ENCODE results near the gene SLITRK5.
A peak's percentile ranks its signal among the peaks of the same experiment; 100 is the strongest.

The SLITRK5 gene, protein sequence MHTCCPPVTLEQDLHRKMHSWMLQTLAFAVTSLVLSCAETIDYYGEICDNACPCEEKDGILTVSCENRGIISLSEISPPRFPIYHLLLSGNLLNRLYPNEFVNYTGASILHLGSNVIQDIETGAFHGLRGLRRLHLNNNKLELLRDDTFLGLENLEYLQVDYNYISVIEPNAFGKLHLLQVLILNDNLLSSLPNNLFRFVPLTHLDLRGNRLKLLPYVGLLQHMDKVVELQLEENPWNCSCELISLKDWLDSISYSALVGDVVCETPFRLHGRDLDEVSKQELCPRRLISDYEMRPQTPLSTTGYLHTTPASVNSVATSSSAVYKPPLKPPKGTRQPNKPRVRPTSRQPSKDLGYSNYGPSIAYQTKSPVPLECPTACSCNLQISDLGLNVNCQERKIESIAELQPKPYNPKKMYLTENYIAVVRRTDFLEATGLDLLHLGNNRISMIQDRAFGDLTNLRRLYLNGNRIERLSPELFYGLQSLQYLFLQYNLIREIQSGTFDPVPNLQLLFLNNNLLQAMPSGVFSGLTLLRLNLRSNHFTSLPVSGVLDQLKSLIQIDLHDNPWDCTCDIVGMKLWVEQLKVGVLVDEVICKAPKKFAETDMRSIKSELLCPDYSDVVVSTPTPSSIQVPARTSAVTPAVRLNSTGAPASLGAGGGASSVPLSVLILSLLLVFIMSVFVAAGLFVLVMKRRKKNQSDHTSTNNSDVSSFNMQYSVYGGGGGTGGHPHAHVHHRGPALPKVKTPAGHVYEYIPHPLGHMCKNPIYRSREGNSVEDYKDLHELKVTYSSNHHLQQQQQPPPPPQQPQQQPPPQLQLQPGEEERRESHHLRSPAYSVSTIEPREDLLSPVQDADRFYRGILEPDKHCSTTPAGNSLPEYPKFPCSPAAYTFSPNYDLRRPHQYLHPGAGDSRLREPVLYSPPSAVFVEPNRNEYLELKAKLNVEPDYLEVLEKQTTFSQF

DNA sequence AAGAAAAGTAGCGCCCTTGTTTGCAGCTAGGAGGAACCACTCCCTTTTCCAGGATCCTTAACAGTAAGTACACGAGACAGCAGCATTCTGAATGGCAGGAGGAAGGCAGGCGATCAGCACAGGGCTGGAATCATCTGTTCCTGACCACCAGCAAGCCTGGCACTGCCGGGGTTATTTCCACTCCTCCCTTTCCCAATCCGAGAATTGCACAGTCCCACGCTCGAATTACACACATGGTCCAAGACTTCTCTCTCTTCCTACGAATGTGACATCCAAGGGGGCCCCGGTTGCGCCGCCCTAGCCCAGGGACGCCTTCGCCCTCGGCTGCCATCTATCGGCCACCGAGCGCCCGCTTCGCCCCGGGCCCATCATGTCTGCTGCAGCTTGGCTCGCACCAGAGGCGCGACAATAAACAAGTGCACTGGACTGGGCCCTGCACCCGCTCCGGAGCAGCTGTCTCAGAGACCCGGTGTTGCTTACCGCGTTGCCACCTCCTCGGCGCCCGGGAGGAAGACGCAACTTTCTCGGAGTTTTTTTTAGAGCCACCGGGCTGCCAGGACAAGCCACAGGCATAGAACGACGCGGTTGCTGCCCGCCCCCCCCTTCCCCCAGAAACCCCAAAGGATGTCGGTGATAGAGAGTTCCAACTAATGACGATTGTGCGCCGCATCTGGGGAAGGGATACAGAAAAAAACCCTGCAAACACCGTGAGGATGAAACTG lies at the start of gene SLITRK5:
Gene SLITRK5, plus strand, starts transcription at position 341 of the 722 bp plus-strand sequence. CDS start 4,018 bp downstream, outside the sequence.
- peak; percentile 76 for DNase-seq

DNA sequence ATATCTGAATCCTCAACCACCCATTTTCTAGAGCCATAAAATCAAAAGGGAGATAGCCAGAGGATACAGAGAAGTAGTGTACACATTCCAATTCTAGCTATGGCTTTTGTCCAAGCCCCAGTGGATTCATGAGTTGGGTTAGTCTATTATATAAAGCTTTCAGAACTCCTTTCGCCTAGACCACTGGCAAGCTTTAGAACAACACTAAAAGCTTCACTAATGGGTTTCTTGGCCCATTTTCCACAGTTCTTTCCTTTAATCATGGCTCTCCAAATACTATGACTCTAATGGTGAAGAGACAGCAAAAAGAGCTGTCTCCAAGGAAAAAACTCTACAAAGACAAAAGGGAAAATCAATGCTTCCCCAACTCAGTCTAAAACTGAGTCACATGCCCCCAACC lies 48.2 kb upstream of the SLITRK5 start:
- DNase-seq, result no peak

DNA sequence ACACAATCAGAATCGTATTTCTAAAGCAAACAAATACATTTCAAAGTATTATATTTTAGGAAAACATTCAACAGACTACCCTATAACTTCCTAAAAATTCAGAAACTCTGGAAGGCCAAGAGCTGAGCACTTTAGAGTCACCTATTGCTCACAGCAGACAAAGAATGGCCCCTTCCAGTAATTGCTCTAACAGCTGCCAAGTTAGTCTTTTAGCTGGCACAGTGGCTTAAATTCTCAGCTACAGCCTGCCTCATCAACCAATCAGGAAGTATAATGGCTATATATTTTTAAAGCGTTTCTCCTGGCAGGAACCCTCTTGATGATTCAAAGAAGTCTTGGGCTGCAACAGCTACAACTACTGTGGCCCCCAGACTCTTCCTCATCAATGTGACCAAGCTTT lies 14.9 kb upstream of the SLITRK5 start:
- no peak for DNase-seq

DNA sequence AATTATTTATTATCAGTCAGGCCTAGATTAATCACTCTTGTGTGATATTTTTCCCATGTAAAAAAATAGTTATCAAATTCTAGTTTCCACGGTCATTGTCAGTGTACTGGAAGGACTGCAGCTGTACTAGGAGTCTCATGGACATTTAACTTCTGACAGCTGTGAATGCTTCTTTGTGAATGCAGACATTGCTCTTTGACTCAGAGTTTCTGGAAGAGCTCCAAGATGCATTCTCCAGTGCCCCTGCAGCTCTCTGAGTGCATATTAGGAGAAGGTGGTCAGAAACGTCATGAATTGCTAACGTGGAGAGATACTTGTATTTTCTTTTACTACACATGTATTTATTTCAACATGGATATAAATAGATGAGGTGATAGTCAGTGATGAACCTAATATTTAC lies 9.7 kb upstream of the SLITRK5 start:
- no peak for DNase-seq

DNA sequence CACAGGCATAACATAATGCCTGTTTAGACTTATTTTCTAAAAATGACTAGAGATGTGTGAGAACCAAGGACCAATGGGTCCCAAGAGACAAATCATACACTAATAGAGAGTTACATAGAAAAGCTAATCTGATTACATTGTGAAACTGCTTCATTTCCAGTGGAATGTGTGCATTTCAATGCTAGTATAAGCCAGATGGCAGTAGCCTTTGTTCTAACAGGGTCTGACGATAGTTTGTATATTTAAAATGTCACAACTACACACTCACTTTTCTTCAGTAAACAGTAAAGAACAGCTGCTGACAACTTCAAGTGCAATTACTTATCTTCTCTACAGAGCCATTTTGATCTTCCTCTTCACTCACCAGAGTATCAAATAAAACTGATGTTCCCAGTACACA lies 4.3 kb upstream of the SLITRK5 start:
- DNase-seq, result no peak

DNA sequence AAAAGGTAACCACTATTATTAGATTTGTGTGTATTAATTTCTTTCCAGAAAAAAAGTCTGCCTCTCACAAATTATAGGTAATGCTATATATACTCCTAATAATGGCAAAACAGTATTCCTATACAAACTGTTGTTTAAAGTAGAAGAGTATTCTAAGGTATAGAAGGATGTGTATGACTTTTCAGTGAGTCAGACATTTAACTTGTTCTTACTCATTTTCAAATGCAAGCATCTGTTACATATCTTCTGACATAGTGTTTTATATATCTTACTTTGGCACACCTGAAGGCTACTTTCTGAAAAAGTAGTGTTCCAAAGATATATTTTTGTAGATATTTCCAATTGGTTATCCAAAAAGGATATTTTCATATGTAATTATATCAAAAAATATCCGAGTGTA lies 3.5 kb upstream of the SLITRK5 start:
- DNase-seq, result no peak

DNA sequence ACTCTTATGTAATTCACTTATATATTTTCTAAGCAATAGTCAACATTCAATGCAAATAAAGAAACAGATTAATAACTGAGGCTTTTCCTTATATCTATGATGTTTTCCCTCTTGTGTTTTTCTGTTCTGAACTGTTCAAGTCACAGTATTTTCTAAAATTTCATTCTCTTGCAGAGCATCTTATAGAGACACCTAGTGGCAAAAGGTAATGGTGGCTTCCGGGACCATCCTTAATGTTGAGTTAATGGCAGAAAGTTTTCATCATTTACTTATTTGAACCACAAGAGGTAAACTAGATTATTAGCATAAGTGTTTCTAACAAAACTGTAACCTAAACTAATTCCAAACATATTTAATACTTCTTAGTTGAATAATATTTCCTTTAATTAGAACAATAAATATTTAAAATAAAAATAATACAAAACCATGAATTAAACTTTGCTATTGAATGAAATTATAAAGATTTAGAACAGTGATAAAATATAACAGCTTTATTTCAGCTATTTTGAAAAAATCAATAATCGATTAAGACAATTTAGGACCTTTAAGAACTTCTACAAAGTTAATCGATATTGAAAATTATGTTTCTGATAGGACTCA lies 1.7 kb upstream of the SLITRK5 start:
- peak; percentile 24 for DNase-seq

DNA sequence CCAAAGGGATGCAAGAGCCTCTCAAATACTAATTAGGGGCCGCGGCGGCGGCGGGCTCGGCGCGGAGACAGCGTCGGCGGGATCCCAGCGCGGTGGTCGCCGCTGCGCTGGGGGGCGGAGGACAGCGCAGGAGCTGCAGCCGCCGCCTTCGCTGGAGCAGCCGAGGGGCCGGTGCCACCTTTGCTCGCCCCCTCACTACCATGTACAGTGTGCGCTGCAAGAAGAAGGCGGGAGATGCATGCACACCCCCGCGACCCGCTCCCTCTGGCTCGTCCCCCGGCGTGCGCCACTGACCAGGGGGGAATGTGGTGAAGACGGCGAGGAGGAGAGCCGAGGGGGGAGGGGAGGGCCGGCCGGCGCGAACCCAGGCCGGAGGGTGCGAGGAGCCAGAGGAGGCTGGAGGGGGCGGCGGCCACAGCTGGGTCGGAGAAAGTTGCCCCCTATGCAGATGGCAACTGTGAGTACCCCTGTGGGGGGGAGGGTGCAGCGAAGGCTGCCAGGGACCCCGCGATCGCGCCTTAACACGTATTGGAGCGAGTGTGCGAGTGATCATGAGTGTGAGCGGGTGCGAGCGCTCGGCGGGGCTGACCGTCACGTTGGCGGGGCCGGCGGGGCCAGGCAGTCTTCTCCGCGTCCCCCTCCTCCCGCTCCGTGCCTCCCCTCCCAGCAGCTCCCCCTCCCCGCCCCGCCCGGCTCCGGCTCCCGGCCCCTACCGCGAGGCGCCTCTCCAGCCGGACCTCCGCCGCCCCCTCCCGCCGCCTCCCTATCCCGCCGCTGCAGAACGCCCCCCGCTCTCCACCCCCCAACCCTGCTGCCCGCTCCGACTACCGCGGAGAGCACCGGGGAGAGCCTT lies 808 bp downstream of the SLITRK5 start:
- DNase-seq, result no peak

DNA sequence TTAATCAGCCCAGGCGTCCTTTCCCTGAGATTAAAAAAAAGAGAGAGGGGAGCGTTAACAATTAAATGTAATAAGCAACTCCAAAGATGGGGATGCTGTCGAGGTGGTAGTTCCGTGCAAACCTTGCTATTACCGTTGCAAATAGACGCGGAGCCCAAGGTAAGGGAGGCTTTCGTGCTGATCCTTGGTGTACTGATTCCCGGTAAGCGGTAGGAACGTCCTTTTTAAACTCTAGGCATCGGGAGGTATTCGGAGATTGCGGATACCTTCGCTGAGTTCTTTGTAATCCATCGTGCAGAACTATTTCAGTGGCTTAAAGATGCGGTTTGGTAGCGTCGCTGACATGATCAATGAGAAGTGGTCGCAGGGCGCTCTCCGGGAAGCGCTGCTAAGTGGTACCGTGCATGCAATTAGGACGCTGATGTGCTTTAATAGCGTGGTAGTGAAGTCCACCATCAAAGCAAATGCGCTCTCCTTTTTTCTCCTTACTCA lies 3.1 kb downstream of the SLITRK5 start:
- no peak for DNase-seq

DNA sequence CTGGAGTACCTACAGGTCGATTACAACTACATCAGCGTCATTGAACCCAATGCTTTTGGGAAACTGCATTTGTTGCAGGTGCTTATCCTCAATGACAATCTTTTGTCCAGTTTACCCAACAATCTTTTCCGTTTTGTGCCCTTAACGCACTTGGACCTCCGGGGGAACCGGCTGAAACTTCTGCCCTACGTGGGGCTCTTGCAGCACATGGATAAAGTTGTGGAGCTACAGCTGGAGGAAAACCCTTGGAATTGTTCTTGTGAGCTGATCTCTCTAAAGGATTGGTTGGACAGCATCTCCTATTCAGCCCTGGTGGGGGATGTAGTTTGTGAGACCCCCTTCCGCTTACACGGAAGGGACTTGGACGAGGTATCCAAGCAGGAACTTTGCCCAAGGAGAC lies 4.7 kb downstream of the SLITRK5 start:
- DNase-seq, result no peak

DNA sequence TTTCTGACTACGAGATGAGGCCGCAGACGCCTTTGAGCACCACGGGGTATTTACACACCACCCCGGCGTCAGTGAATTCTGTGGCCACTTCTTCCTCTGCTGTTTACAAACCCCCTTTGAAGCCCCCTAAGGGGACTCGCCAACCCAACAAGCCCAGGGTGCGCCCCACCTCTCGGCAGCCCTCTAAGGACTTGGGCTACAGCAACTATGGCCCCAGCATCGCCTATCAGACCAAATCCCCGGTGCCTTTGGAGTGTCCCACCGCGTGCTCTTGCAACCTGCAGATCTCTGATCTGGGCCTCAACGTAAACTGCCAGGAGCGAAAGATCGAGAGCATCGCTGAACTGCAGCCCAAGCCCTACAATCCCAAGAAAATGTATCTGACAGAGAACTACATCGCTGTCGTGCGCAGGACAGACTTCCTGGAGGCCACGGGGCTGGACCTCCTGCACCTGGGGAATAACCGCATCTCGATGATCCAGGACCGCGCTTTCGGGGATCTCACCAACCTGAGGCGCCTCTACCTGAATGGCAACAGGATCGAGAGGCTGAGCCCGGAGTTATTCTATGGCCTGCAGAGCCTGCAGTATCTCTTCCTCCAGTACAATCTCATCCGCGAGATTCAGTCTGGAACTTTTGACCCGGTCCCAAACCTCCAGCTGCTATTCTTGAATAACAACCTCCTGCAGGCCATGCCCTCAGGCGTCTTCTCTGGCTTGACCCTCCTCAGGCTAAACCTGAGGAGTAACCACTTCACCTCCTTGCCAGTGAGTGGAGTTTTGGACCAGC lies 5.3 kb downstream of the SLITRK5 start:
- DNase-seq, result no peak

DNA sequence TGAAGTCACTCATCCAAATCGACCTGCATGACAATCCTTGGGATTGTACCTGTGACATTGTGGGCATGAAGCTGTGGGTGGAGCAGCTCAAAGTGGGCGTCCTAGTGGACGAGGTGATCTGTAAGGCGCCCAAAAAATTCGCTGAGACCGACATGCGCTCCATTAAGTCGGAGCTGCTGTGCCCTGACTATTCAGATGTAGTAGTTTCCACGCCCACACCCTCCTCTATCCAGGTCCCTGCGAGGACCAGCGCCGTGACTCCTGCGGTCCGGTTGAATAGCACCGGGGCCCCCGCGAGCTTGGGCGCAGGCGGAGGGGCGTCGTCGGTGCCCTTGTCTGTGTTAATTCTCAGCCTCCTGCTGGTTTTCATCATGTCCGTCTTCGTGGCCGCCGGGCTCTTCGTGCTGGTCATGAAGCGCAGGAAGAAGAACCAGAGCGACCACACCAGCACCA lies 5.9 kb downstream of the SLITRK5 start:
- no peak for DNase-seq

DNA sequence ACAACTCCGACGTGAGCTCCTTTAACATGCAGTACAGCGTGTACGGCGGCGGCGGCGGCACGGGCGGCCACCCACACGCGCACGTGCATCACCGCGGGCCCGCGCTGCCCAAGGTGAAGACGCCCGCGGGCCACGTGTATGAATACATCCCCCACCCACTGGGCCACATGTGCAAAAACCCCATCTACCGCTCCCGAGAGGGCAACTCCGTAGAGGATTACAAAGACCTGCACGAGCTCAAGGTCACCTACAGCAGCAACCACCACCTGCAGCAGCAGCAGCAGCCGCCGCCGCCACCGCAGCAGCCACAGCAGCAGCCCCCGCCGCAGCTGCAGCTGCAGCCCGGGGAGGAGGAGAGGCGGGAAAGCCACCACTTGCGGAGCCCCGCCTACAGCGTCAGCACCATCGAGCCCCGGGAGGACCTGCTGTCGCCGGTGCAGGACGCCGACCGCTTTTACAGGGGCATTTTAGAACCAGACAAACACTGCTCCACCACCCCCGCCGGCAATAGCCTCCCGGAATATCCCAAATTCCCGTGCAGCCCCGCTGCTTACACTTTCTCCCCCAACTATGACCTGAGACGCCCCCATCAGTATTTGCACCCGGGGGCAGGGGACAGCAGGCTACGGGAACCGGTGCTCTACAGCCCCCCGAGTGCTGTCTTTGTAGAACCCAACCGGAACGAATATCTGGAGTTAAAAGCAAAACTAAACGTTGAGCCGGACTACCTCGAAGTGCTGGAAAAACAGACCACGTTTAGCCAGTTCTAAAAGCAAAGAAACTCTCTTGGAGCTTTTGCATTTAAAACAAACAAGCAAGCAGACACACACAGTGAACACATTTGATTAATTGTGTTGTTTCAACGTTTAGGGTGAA lies 6.6 kb downstream of the SLITRK5 start:
- peak; percentile 11 for DNase-seq

DNA sequence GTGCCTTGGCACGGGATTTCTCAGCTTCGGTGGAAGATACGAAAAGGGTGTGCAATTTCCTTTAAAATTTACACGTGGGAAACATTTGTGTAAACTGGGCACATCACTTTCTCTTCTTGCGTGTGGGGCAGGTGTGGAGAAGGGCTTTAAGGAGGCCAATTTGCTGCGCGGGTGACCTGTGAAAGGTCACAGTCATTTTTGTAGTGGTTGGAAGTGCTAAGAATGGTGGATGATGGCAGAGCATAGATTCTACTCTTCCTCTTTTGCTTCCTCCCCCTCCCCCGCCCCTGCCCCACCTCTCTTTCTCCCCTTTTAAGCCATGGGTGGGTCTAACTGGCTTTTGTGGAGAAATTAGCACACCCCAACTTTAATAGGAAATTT lies 7.2 kb downstream of the SLITRK5 start:
- DNase-seq, result no peak

DNA sequence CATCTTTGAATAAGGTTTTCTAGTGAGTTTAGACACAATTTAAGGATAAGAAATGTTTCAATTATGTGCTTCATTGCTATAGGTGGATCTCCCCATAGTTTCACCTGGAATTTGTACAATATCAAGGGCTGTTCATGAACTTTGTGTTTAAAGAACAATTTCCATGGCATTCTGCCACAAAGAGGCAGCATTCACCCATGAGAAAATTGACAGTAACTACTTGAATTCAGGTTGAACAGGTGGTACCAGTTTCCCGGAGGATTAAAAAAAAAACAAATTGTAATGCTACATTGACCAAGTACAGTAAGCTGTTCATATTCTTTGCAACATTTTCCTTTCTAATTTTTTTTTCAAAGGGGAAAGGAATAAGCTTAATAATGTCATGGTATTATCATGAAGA lies 9.1 kb downstream of the SLITRK5 start:
- DNase-seq, result no peak

DNA sequence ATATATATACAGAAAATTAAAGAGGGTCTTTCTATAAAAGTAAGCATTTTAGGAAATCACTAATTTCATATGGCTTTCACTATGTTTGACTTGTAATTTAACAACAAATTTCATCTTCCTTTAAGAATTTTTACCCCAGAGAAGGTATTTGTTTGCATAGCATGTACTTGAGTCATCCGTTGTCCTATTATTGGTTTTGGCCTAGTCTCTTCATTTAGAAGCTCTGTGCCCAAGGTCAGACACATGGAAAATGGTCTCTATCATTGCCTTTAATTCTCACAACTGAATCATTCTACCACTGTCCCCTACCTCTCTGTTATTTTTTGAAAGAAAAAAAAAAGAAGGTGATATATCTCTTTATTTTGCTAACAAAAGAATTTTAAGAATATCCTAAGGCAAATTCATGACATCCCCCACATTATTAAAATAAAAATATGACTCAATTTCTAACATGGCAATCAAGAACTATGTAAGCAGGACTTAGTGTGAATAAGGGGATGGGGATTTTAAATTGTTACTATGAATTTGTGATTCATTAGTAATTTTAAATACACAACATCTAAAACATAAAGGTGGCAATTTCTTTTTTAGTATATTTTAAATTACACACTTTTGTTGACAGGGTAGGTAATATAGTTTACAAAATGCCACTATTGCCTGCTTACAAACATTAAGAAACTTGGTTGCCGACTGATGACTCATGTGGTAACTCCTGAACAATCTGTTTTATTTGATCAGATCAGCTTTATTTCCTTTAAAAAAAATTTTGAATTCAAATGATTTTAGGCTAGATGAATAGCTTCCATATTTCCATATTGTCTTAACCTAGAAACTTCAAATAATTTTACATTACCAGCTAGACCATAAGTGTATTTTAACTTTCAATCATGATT lies 13.9 kb downstream of the SLITRK5 start:
- no peak for DNase-seq

DNA sequence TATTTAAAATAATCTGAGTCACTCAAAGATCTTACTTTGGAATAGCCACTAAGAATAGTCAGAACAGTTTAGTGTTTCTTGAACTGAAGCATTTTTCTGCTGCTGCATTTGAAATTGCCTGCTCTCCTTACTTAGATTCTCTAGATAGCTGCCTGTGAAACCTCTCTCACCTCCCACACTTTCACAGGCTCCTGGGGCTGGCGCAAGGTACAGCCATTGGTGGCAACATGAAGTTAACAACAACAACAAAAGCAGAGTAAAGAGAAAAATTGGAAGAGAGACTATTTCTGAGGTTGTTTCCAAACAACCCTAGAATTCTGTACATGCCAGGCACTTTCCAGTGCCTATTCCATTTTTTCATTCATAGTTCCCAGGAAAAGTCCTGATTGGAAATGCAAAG lies 25.3 kb downstream of the SLITRK5 start:
- no peak for DNase-seq

DNA sequence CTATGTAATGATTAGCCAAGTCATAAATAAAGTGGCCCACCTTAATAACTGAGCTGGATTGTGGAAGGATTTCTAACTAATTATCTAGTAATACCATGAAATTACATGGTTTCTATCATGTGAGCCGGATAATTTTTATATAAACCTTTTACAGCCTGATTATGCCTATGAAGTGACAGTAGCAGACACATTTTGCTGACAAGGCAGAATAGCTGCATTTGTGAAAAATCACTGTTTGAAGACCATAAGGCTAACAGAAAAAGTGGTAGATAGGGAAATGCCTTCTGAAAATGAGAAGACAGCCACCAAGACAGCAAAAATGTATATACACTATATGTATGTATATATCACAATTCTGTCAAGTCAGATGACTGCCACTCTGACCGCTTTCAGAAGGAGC lies 27.1 kb downstream of the SLITRK5 start:
- DNase-seq, result no peak

DNA sequence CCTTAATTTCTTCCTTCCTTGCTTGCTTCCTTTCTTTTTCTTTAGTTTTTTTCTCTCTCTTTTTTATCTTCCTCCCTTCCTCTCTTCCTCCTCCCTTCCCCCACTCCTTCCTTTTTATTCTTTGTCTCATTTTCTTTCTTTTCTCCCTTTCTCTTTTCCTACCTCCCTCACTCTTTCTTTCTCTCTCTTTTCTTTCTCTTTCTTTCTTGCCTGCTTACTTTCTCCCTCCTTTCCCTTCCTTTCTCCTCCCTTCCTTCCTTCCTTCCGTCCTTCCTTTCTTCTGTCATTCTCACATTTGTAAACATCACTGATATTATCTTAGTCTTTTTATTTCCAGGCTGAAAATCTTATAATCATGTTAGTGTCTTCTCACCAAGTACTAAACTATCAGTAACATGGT lies 38.8 kb downstream of the SLITRK5 start:
- DNase-seq, result no peak

Measured in activated CD4-positive, alpha-beta T cell treated with anti-CD3 and anti-CD28 coated beads, Interleukin-10, Interleukin-2, amounts not matched to agents 100 ng/mL and 50 ng/mL, durations not matched to agents 16 hours and 8 hours (primary cell).